Stimulated activated naive B cell treated with anti-CD40 and anti-IgM and Interleukin-4, amounts not matched to agents 10 μg/mL and 1 μg/mL and 100 μg/mL, for 72 hours (primary cell): ENCODE measurements around the gene PPP1R1B.
A peak's percentile ranks its signal among the peaks of the same experiment; 100 is the strongest.
"Not testable (repeated sequence)": the region's sequence is repeated elsewhere in the genome, so short reads cannot be mapped to it uniquely, and the experiment has no call there.

ENCODE experiments used
- ATAC-seq, 2 donors: fragments of 150-1000 bp; cut with Tn5 transposase; replicated peaks; 2 replicates each; pipeline ENCODE4 v1.10.0; 2021; ENCODE audit warnings: moderate library complexity in 1 of 2
- DNase-seq: peaks from one replicate; pipeline ENCODE4 v3.0.0; 2021
- H3K27ac Mint-ChIP-seq: one replicate; pipeline ENCODE4 v1.8.0; 2022; ENCODE audit warnings: mild to moderate bottlenecking, mixed read lengths
- H3K27me3 Mint-ChIP-seq, 2 donors: one replicate each; pipeline ENCODE4 v1.8.0; 2022; ENCODE audit warnings: mixed read lengths in 2 of 2
- H3K36me3 Mint-ChIP-seq, 2 donors: one replicate each; pipeline ENCODE4 v1.8.0; 2022; ENCODE audit warnings: mixed read lengths in 2 of 2, mild to moderate bottlenecking in 1 of 2
- H3K4me1 Mint-ChIP-seq, 2 donors: one replicate each; pipeline ENCODE4 v1.8.0; 2022; ENCODE audit warnings: mixed read lengths in 2 of 2, mild to moderate bottlenecking in 1 of 2
- H3K4me3 Mint-ChIP-seq, 2 donors: one replicate each; pipeline ENCODE4 v1.8.0; 2022; ENCODE audit warnings: mild to moderate bottlenecking in 2 of 2, mixed read lengths in 2 of 2, moderate library complexity in 1 of 2
- H3K9me3 Mint-ChIP-seq, 2 donors: one replicate each; pipeline ENCODE4 v1.8.0; 2022; ENCODE audit warnings: mixed read lengths in 2 of 2, mild to moderate bottlenecking in 1 of 2

PPP1R1B gene

DNA sequence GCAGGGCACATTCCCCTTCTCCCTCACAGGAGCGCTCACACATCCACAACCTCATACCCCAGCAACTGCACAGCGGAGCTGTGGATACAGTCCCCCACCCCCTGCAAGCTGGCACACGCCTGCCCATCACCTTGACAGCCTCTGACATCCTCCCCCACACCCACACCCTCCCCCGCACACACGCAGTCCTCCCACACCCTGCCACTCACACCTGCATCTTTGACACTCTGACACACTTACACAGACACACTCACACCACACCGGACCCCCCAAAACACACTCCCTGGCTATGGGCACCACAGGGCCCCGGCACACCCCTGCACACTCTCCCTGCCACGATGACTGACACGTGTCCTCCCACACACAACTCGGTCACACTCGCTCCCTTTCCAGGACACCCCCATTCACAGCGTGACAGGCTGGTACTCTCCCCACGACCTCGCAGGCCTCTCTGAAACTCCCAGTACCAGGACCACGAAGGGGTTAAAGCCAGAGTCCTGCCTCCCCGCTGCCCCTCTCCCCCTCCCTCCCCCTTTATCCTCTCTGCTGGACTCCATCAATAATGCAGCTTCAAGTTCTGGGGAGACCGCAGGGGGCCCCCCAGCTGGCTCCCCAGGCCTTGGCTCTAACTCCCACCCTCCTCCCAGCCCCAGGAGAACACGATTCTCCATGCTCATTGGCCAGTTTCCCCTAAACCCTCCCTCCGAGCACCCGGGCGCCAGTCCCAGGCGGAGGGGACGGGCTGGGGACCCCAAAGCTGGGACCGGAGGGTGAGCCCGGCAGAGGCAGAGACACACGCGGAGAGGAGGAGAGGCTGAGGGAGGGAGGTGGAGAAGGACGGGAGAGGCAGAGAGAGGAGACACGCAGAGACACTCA lies at the start of gene PPP1R1B:
Gene PPP1R1B (plus strand): TSS at position 782 of the 876 bp plus-strand sequence. CDS start 441 bp downstream, outside the sequence.
- Mint-ChIP-seq H3K9me3 (no peaks in the 10 kb centered on the region), H3K4me3 (peak within 1 kb of the TSS; percentile 79 to 81), H3K4me1 (peaks cover 26 to 45% of the 10 kb centered on the region in 2 donors), H3K36me3 (peaks cover 0 to 2% of the 10 kb centered on the region in 2 donors), H3K27ac (peak within 1 kb of the TSS; percentile 28), H3K27me3 (peaks cover 45% of the 10 kb centered on the region in 2 donors)
- DNase-seq (no peak), ATAC-seq (peak in 1 of 2 donors; percentile 17)

DNA sequence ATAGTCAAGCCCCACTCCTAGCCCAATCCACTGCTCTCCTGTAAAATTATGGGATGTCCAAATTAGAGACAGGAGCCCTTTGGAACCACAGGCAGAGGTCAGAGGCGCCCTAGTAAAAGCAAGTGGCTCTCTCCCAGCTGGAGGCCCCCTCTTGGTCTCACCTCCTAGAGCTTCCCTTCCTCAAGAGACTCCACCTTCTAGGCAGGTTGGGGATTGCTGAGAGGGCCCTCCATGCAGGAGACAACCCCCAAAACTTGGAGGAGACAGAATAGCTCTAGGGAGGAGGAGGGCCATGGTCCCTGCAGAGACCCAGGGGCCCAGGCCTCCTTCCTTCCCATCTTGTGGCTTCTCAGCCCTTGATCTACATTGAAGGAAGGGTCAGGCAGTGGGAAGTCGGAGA lies 48.5 kb upstream of the PPP1R1B start:
- no peak overlapping the region for H3K4me3 Mint-ChIP-seq
- no peak overlapping the region for H3K27ac Mint-ChIP-seq
- peaks cover 17 to 39% of the 10 kb centered on the region in 2 donors for H3K27me3 Mint-ChIP-seq
- H3K36me3 Mint-ChIP-seq, result peaks cover 4 to 9% of the 10 kb centered on the region in 2 donors
- H3K4me1 Mint-ChIP-seq, result peaks cover 4 to 12% of the 10 kb centered on the region in 2 donors
- ATAC-seq, result no peak
- no peaks in the 10 kb centered on the region for H3K9me3 Mint-ChIP-seq
- DNase-seq, result no peak

DNA sequence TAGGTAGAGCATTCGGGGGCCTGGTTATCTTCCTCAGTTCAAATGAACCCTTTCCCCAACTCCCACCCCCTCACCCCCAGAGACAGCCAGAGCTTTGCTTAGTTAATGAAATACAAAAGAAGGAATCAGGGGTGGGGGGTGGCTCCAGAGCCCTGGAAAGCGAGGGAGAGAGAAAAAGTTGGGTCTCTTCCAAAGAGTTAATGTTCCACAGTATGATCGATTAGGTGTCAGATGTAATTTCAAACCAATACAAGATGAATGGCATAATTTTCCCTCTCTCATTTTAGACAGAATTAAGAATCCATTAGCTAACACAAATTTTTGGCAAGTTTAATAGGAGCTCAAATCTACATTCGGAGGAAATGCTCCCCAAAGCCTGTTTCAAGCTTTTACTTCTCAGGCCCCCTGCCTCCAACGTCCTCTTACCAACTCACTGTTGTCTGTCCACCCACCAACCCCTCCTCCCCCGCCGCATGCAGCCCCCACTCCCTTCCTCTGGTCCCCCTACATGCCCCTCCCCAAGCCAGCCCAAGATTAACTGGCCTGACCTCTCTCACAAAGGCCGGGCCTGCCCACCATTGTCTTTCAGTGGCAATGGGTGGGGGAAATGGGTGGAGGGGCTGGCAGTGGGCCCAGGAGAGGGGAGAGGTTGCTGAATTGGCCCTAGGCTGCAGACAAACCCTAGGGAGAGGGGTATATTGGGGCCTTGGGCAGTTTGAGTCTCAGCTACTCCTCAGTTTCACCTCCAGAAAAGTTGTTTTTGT lies 47.3 kb upstream of the PPP1R1B start:
- H3K27ac Mint-ChIP-seq, result no peak overlapping the region
- H3K27me3 Mint-ChIP-seq, result peaks cover 20 to 32% of the 10 kb centered on the region in 2 donors
- no peak for DNase-seq

DNA sequence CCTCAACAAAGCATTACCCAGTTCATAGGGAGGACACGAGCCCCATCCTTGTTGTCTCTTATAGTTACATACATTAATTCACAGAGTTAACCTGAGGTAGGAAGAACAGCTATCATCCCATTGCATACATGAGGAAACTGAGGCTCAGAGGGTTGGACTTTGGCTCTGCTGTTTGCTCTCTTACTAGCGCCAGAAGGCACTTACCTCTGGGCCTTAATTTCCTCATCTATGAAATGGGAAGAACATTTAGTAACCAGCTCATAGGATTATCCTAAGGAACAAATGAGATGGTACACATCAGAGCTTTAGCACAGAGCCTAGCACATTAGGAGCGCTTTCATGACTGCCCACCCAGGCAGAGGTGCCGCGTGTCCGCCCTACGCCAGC lies 46.7 kb upstream of the PPP1R1B start:
- DNase-seq (no peak), ATAC-seq (no peak)
- Mint-ChIP-seq H3K9me3 (no peaks in the 10 kb centered on the region), H3K27me3 (peaks cover 21 to 29% of the 10 kb centered on the region in 2 donors), H3K27ac (no peak overlapping the region), H3K4me1 (peaks cover 0 to 6% of the 10 kb centered on the region in 2 donors), H3K4me3 (no peak overlapping the region), H3K36me3 (peaks cover 12% of the 10 kb centered on the region in 2 donors)

More for the DNA sequence above, 47.3 kb upstream of the PPP1R1B start:
- Mint-ChIP-seq H3K36me3 (peaks cover 8 to 12% of the 10 kb centered on the region in 2 donors), H3K4me3 (no peak overlapping the region), H3K9me3 (no peaks in the 10 kb centered on the region), H3K4me1 (peaks cover 0 to 6% of the 10 kb centered on the region in 2 donors)
- no peak for ATAC-seq

DNA sequence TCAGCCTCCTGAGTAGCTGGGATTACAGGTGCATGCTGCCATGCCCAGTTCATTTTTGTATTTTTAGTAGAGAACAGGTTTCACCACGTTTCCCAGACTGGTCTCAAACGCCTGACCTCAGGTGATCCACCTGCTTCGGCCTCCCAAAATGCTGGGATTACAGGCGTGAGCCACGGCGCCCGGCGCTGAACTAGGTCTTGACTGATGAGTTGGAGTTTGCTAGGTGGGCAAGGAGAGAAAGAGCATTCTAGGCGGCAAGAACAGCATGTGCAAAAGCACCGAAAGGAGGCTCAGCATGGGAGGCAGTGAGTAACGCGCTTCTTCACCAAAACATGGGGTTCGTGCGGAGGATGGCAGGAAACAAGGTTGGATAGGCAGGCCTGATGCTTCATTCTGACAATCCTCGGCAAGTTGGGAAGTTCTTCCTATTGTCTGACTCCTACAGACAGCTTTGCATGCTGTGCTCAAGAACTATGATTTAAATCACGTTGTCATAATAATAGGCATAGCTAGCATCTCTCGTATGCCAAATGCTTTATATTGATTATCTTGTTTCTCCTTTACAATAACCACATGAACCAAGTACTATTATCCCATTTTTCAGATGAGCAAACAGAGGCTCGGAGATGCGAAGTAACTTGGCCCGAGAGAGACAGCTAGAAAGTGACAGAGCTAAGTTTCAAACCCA lies 45.5 kb upstream of the PPP1R1B start:
- peaks cover 12% of the 10 kb centered on the region in 2 donors for H3K36me3 Mint-ChIP-seq
- peaks cover 0 to 3% of the 10 kb centered on the region in 2 donors for H3K4me1 Mint-ChIP-seq
- ATAC-seq, result no peak
- no peak overlapping the region for H3K4me3 Mint-ChIP-seq
- peaks cover 18 to 25% of the 10 kb centered on the region in 2 donors for H3K27me3 Mint-ChIP-seq
- H3K27ac Mint-ChIP-seq, result no peak overlapping the region
- no peaks in the 10 kb centered on the region for H3K9me3 Mint-ChIP-seq
- DNase-seq, result no peak

DNA sequence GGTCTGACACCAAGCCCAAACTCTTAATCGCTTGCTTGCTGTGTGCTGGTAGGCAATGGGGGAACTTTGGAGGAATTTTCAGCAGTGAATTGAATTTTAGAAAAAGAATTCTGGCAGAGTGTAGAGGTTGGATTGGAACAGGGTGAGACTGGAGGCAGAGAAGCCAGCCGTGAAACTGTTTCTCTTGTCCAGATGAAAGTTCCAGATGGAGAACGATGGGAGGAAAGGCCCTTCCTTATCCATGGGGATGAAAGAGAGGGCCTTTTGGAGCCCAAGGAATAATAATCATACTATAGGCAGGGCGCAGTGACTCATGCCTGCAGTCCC lies 45.0 kb upstream of the PPP1R1B start:
- H3K27me3 Mint-ChIP-seq, result peaks cover 19 to 27% of the 10 kb centered on the region in 2 donors
- DNase-seq (no peak), ATAC-seq (no peak)
- H3K9me3 Mint-ChIP-seq, result no peaks in the 10 kb centered on the region
- H3K36me3 Mint-ChIP-seq, result peaks cover 12% of the 10 kb centered on the region in 2 donors
- no peak overlapping the region for H3K4me3 Mint-ChIP-seq
- H3K27ac Mint-ChIP-seq, result no peak overlapping the region
- no peaks in the 10 kb centered on the region for H3K4me1 Mint-ChIP-seq

DNA sequence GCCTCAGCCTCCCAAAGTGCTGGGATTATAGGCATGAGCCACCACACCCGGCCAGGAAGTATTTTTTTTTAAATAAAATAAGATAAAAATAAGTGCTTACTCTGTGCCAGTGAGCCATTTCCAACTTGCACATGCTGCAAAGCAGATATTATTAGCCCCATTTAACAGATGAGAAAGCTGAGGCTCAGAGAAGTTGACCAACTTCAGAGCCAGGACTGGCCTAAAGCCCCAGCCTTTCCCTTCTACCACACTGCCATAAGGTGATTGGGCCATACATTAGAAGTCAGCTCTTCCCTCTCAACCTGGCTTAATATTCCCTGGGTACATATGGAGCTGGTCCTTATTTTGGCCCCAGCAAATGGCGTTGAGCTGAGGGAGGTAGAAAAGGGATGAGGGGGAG lies 44.1 kb upstream of the PPP1R1B start:
- Mint-ChIP-seq H3K9me3 (no peaks in the 10 kb centered on the region), H3K27ac (no peak overlapping the region), H3K36me3 (peaks cover 12% of the 10 kb centered on the region in 2 donors), H3K4me1 (no peaks in the 10 kb centered on the region), H3K4me3 (no peak overlapping the region), H3K27me3 (peaks cover 23 to 31% of the 10 kb centered on the region in 2 donors)
- DNase-seq (no peak), ATAC-seq (no peak)

DNA sequence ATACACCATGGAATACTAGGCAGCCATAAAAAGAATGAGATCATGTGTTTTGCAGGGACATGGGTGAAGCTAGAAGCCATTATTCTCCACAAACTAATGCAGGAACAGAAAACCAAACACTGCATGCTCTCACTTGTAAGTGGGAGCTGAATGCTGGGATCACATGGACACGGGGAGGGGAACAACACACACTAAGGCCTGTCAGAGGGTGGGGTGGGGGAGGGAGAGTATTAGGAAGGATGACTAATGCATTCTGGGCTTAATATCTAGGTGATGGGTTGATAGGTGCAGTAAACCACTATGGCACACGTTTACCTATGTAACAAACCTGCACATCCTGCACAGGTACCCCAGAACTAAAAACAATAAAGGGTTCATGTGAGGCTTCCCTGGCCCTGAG lies 36.6 kb upstream of the PPP1R1B start:
- Mint-ChIP-seq H3K4me1 (peaks cover 9 to 14% of the 10 kb centered on the region in 2 donors), H3K27me3 (peaks cover 57 to 64% of the 10 kb centered on the region in 2 donors)
- H3K9me3 Mint-ChIP-seq, DNase-seq, ATAC-seq, H3K36me3 Mint-ChIP-seq, H3K27ac Mint-ChIP-seq, H3K4me3 Mint-ChIP-seq: not testable (repeated sequence)

DNA sequence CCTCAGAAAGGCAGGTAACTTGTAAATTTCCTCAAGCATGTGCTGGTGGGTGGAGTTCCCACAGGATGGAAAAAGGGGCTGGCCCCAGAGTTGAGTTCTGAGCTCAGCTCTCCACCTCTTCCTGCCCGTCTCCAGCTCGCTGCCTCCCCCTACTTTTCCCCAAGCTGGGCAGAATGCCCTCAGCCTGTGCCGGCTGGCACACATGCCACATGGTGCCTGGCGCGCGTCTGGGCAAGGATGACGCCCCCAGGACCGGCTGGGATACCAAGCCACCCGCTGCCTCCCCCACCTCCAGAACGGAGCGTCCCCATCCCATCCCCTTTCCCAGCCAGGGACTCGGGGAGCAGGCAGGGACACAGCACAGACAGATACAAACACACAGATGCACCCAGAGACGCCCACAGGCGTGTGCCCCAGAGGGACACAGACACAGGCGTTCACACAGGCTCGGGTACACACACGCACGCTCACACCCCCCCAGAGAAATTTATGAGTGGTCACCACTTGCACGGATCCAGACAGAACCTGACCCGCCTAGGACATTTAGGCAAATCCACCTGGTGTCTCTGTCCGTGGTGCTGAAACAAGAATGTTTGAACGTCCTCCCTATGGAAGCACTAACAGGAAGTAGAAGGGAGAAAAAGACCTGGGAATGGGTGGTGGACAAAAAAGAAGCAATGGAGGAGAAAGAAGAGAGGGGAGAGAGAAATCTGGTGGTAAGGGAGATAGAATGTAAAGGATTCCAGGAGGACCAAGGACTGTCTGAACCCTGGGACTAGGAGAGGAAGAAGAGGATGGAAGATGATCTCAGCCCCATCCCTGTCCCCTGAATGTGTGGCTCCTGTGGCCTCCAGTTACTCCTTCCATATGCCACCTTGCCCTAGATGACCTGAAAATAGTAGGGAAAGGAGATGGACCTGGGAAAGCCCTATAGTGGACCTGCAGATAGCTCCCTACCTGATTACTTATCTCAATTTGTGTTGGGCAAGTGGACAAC lies 34.5 kb upstream of the PPP1R1B start:
- Mint-ChIP-seq H3K4me3 (no peak overlapping the region), H3K27ac (no peak overlapping the region), H3K9me3 (peaks cover 4 to 6% of the 10 kb centered on the region in 2 donors), H3K36me3 (peaks cover 6 to 14% of the 10 kb centered on the region in 2 donors), H3K4me1 (peaks cover 14 to 29% of the 10 kb centered on the region in 2 donors), H3K27me3 (peaks cover 73 to 78% of the 10 kb centered on the region in 2 donors)
- ATAC-seq, result peak in 1 of 2 donors; percentile 20
- DNase-seq, result no peak

DNA sequence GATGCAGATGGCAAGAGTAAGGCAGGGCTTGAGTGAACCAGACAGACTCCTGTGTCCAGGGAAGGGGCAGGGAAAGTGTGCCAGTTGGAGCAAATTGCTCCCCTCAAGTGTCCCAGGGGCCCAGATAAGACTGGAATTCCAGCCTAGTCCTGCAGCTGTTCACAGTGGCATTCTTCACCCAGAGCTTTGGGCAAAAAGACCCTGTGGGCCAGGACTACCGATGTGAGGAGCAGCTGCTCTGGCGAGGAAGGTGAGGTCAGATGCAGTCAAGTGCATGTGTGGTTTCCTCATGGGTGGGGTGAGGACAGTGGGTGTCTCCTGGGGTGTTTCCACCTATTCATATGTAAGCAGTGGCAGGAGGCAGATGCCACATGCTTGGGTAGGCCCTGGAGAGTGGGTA lies 33.4 kb upstream of the PPP1R1B start:
- Mint-ChIP-seq H3K36me3 (peaks cover 6 to 14% of the 10 kb centered on the region in 2 donors), H3K4me1 (peaks cover 20 to 40% of the 10 kb centered on the region in 2 donors), H3K27ac (no peak overlapping the region), H3K27me3 (peaks cover 81 to 83% of the 10 kb centered on the region in 2 donors), H3K4me3 (no peak overlapping the region), H3K9me3 (peaks cover 4 to 6% of the 10 kb centered on the region in 2 donors)
- DNase-seq, result no peak
- no peak for ATAC-seq

DNA sequence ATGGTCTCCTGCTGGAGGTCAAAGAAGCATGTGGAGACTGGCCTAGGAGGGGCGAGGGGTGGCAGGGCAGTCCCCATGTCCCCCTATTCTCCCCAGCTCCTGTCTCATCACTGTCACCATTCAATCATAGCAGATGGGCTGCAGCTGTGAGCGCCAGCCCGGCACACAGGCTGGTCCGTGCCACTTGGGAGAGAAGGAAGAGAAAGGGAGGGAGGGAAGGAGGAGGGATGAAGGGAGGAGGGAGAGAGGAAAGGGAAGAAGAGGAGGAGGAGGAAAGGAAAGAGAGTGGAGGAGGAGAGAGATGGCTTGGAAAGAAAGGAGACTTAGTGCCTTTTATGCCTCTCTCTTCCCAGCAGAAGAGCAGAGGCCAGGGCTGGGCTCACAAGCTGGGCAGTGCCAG lies 31.5 kb upstream of the PPP1R1B start:
- DNase-seq (no peak), ATAC-seq (no peak)
- Mint-ChIP-seq H3K9me3 (peaks cover 4 to 6% of the 10 kb centered on the region in 2 donors), H3K27ac (no peak overlapping the region), H3K36me3 (peaks cover 6 to 9% of the 10 kb centered on the region in 2 donors), H3K4me1 (peaks cover 23 to 59% of the 10 kb centered on the region in 2 donors), H3K4me3 (no peak overlapping the region), H3K27me3 (peaks cover 80 to 90% of the 10 kb centered on the region in 2 donors)

DNA sequence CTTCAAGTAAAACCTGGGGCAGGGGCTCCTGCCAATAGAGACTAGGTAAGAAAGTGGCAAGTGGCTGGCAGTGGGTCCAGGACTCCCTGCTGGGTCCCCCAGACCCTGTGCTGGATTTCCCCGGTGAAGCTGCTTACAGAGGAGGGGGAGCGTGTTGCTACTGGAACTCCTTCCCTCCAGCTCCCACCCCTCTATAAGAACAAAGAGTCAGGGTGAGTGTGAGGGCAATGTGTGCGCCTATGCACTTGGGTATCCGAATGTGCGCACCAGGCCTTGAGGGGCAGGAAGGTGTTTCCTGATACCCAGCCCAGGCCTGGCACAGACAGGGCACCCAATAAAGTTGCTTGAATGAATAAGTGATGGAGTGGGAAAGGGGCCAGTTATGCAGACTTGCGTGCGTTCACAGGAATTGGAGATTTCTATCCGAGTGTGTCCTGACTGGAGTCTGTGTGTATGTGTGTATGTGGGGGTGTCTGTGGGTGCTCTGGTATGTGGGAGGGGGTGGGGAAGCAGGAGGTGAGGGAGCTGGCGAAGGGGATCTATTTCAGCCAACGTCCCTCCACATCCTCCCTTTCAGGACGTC lies 30.7 kb upstream of the PPP1R1B start:
- H3K4me3 Mint-ChIP-seq, result no peak overlapping the region
- peaks cover 6 to 9% of the 10 kb centered on the region in 2 donors for H3K36me3 Mint-ChIP-seq
- H3K27me3 Mint-ChIP-seq, result peaks cover 85 to 96% of the 10 kb centered on the region in 2 donors
- peaks cover 23 to 62% of the 10 kb centered on the region in 2 donors for H3K4me1 Mint-ChIP-seq
- H3K27ac Mint-ChIP-seq, result no peak overlapping the region
- no peak for ATAC-seq
- peaks cover 4 to 6% of the 10 kb centered on the region in 2 donors for H3K9me3 Mint-ChIP-seq
- DNase-seq, result no peak
